LNCaP clone FGC (cell line): ENCODE measurements around the gene UNC13A.

Experiments
- DNase-seq: peaks from one replicate; pipeline ENCODE4 v3.0.0-alpha.2; 2011; ENCODE audit warnings: low read depth
- H3K4me3 ChIP-seq: 2 replicates; pipeline ENCODE4 v1.5.1; 2011; ENCODE audit warnings: mild to moderate bottlenecking, low read depth, low read length, control low read depth
- TF ChIP-seq, protein P1 (sequence below): IDR thresholded peaks from 2 replicates; pipeline ENCODE4 v1.5.1; 2012; ENCODE audit warnings: mild to moderate bottlenecking; ENCODE audit not compliant: control insufficient read depth, insufficient read depth; ENCODE audit errors: extremely low read depth

UNC13A gene

DNA sequence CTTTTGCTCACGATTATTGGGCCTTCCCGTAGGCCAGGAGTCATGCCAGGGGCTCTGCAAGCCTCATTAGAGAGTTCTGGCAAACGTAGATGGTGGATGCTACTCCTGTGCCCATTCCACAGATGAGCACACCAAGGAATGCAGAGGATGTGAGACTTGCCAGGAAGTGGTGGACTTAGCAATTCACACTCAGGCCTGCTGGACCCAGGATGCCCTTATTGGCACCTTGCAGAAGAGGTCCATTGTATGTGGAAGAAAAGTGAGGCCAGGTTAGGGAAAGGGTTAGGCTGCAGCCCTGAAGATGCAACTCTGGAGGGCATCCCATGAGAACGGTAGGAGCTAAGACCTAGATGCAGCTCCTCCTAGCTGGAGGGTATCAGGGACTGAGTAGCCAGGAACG is 5.9 kb downstream of the UNC13A start:
- DNase-seq: no peak
- TF ChIP-seq, protein P1, sequence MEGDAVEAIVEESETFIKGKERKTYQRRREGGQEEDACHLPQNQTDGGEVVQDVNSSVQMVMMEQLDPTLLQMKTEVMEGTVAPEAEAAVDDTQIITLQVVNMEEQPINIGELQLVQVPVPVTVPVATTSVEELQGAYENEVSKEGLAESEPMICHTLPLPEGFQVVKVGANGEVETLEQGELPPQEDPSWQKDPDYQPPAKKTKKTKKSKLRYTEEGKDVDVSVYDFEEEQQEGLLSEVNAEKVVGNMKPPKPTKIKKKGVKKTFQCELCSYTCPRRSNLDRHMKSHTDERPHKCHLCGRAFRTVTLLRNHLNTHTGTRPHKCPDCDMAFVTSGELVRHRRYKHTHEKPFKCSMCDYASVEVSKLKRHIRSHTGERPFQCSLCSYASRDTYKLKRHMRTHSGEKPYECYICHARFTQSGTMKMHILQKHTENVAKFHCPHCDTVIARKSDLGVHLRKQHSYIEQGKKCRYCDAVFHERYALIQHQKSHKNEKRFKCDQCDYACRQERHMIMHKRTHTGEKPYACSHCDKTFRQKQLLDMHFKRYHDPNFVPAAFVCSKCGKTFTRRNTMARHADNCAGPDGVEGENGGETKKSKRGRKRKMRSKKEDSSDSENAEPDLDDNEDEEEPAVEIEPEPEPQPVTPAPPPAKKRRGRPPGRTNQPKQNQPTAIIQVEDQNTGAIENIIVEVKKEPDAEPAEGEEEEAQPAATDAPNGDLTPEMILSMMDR: no peak
- no peak overlapping the region for H3K4me3 ChIP-seq

GRCh38 chr19:17681505-17682125 is 6.5 kb downstream of the UNC13A start:
- TF ChIP-seq, protein P1: no peak
- DNase-seq: no peak
- H3K4me3 ChIP-seq: no peak overlapping the region

GRCh38 chr19:17680230-17680722 is 7.9 kb downstream of the UNC13A start:
- H3K4me3 ChIP-seq: no peak overlapping the region
- DNase-seq: no peak

GRCh38 chr19:17679526-17680229 is 8.5 kb downstream of the UNC13A start:
- DNase-seq: no peak
- no peak overlapping the region for H3K4me3 ChIP-seq
- TF ChIP-seq, protein P1: no peak

More at GRCh38 chr19:17680230-17680722, 7.9 kb downstream of the UNC13A start:
- TF ChIP-seq, protein P1: no peak

- DNase-seq: no peak
- no peak overlapping the region for H3K4me3 ChIP-seq
- TF ChIP-seq, protein P1: no peak
These were observed 9.3 kb downstream of the UNC13A start for GRCh38 chr19:17678836-17679235.

- TF ChIP-seq, protein P1: no peak
- DNase-seq: no peak
- H3K4me3 ChIP-seq: no peak overlapping the region
These were observed 11.2 kb downstream of the UNC13A start for GRCh38 chr19:17677002-17677401.

DNA sequence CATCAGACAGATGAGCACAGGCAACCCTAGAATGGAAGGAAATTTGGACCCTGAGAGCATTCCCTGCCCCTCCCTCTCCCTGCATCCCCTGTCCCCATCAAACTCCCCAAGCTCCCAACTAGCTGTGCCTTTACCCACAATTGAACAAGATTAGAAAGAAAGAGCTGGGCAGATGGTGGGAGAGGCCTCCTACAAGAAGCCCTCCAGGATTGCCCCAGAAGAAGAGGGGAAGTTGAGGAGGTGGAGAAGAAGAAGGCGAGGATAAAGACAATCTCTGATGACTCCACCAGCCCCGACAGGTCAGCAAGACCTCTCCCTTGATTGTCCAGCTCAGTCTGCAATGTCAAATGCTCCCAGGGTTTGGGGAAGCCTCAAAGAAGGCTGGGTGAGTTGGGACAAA is 11.9 kb downstream of the UNC13A start:
- no peak overlapping the region for H3K4me3 ChIP-seq
- TF ChIP-seq, protein P1: no peak
- DNase-seq: no peak
